ENCODE results near the gene THSD7A.

DNA sequence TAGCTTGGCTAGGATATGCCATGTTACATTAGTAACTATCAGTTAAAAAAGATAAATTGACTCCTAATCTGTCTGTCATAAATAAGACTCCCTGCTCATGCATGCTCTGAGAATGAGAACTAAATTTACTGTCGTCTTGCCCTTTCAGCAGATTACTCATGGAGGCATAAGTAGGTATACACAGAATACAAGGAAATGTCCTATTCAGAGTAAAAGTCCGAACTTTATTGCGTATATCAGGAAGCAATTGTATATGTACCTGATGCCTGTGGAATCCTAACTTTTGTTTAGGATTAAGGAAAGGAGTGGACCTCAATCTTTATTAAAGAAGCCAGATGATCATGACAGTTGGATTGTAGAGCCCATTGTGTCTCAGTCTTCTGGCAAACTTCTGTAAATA, 118.6 kb downstream of the THSD7A start:
- TF ChIP-seq CTCF (IDR thresholded peaks at IDR 0.05), result no peak
- TF ChIP-seq ZFX (IDR thresholded peaks at IDR 0.05; ENCODE audit: borderline replicate concordance), result no peak

All from 22Rv1 (cell line).